SIG-M5 (cell line): ENCODE results near the gene MYPN.
"Not testable (repeated sequence)": the region's sequence is repeated elsewhere in the genome, so short reads cannot be mapped to it uniquely, and the experiment has no call there.

Source experiments
- DNase-seq: peaks from one replicate; lab custom pipeline; 2025; lab: John Stamatoyannopoulos, UW

Gene MYPN

GRCh38 chr10:68171539-68172080, 62.3 kb downstream of the MYPN start:
- DNase-seq: no peak

- DNase-seq: no peak
Measured at GRCh38 chr10:68172324-68172723, 63.0 kb downstream of the MYPN start.

GRCh38 chr10:68175949-68176348, 66.7 kb downstream of the MYPN start:
- no peak for DNase-seq

- no peak for DNase-seq
Measured at GRCh38 chr10:68176797-68177196, 67.5 kb downstream of the MYPN start.

- no peak for DNase-seq
Measured at GRCh38 chr10:68178592-68178991, 69.3 kb downstream of the MYPN start.

- no peak for DNase-seq
Measured at GRCh38 chr10:68179016-68179415, 69.7 kb downstream of the MYPN start.

- no peak for DNase-seq
Measured at GRCh38 chr10:68180490-68180889, 71.2 kb downstream of the MYPN start.

- DNase-seq: no peak
Measured at GRCh38 chr10:68184546-68184945, 75.3 kb downstream of the MYPN start.

- DNase-seq: no peak
Measured at GRCh38 chr10:68185085-68185484, 75.8 kb downstream of the MYPN start.

GRCh38 chr10:68188835-68189234, 79.5 kb downstream of the MYPN start:
- no peak for DNase-seq

GRCh38 chr10:68192113-68192512, 82.8 kb downstream of the MYPN start:
- no peak for DNase-seq

- no peak for DNase-seq
Measured at GRCh38 chr10:68194290-68194689, 85.0 kb downstream of the MYPN start.

- DNase-seq: not testable (repeated sequence)
Measured at GRCh38 chr10:68195776-68196175, 86.5 kb downstream of the MYPN start.

GRCh38 chr10:68196701-68197100, 87.4 kb downstream of the MYPN start:
- no peak for DNase-seq

GRCh38 chr10:68202960-68203353, 93.7 kb downstream of the MYPN start:
- DNase-seq: no peak

- no peak for DNase-seq
Measured at GRCh38 chr10:68208424-68209042, 99.2 kb downstream of the MYPN start.

GRCh38 chr10:68211669-68212068, 102.4 kb downstream of the MYPN start:
- DNase-seq: no peak

- no peak for DNase-seq
Measured at GRCh38 chr10:68212721-68213352, 103.5 kb downstream of the MYPN start.

GRCh38 chr10:68218786-68219185, 109.5 kb downstream of the MYPN start:
- no peak for DNase-seq

- DNase-seq: no peak
Measured at GRCh38 chr10:68221196-68221595, 111.9 kb downstream of the MYPN start.

GRCh38 chr10:68222391-68222790, 113.1 kb downstream of the MYPN start:
- DNase-seq: no peak

GRCh38 chr10:68223535-68224165, 114.4 kb downstream of the MYPN start:
- no peak for DNase-seq

GRCh38 chr10:68224810-68225209, 115.5 kb downstream of the MYPN start:
- DNase-seq: no peak
